Sciatic nerve (tissue), 2 donors: ENCODE measurements around the gene ADARB2. TPM values are rescaled to one million over a fixed set of nuclear protein-coding genes. Genes with fewer than 3 reads are reported as not detected.
A peak's percentile ranks its signal among the peaks of the same experiment; 100 is the strongest.
"Not testable (repeated sequence)": the region's sequence is repeated elsewhere in the genome, so short reads cannot be mapped to it uniquely, and the experiment has no call there.

ENCODE experiments used
- ATAC-seq: fragments of 200-7000 bp; cut with Tn5 transposase; one replicate; pipeline ENCODE4 v1.9.1; 2020; ENCODE audit warnings: mild to moderate bottlenecking, moderate library complexity
- DNase-seq: peaks from one replicate; pipeline ENCODE4 v3.0.0-alpha.2; 2020; ENCODE audit warnings: low spot score
- intact Hi-C: fragments of 100-400 bp; cut with DNase I; formaldehyde crosslinking; loops from one replicate; pipeline ENCODE4 v1.14.2; 2022
- total RNA-seq: library from RNA; stranded (reverse); fragmentation: NEBNext Ultra II Directional; extraction: Animal tissue kit (Norgen Biotek cat#: 25700); gene quantifications from one replicate; pipeline ENCODE4 v1.2.1, GENCODE V29; 2021
- donor health status: DM: no; HTN: no; CAD: no.
- donor health status: DM: no; HTN: no; CAD: no.

The ADARB2 gene
- total RNA-seq, 1 donor from 2014 or later = 1.9 TPM

DNA sequence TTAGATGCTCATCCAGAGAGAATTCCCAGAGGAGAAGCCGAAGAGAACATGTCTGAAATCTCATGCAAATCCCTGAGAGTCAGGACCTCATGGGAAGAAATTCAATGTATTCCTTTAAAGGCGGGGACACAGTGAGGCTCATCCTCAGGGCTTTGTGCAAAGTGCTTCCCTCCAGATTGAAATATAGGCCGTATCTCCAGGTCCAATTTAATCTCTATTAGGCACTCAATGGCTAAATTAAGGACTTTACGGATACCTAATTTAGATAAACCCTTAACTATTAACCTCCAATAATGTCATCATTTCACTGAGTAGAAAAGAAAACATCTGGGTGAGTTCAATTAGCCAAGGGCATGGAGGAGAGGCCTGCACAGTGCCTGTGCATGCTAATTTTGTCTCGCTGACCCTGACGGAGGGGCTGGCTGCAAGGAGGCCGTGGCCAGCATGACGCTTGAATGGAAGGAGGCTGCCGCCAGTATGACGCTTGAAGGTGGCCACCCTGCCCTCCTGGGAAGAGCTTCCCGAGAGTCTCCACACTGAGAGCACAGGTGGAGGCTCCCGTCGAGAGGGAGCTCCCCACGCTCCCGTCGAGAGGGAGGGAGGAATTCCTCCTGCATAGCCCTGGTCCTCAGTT lies 287.6 kb downstream of the ADARB2 start:
- intact Hi-C loops = no loop called here
- DNase-seq = no peak
- ATAC-seq = no peak

DNA sequence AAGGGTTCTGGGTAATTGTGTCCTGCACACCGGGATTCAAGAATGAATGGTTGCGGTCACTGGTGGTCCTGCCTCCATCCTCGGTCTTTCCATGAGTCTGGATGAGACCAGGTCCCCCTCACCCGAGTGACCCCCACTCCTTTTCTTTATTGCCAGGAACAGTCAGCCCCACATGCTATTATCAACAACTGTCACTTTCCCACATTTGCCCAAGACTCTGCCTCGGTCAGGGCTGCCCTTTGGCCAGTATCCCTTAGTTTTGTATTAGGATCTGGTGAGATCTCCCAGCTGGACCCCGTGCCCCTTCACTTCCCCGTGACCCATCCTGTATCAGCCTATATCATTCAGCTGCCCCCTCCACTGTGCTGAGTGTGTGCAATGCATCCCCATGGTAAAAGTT lies 288.3 kb downstream of the ADARB2 start:
- ATAC-seq = no peak
- intact Hi-C loops = no loop called here

DNA sequence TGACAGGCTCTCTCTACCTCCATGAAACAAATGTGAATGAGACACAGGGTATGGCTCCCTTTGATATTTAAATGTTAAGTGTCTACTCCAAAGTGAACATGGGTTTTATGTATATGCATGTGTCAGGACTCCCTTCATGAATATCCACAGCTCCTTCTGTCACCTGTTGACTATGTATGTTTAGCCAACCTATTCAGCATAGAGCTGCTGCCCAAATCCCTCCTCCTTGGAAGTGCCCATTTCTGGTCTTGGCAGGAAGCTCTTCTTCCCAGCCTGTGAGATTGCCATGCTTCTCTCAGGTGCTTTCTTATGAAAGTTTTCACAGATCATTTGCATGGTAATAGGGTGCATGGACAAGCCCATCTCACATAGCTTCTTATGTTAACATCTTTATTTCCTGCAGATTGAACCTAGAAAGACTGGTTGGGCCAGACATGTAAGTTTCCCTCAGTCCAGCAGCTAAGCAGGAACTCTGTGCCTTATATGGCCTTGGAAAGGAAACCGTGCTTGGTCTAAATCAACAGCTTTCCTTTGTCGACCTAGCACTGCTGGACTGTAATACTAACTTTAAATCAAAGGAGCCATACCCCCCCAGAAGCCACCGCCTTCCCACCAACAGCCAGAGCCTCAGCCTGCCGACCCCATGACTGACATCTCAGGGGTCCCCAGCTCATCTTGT lies 288.9 kb downstream of the ADARB2 start:
- intact Hi-C loops = no loop called here
- DNase-seq (no peak), ATAC-seq (no peak)

More for the DNA sequence above, 288.3 kb downstream of the ADARB2 start:
- DNase-seq = no peak

DNA sequence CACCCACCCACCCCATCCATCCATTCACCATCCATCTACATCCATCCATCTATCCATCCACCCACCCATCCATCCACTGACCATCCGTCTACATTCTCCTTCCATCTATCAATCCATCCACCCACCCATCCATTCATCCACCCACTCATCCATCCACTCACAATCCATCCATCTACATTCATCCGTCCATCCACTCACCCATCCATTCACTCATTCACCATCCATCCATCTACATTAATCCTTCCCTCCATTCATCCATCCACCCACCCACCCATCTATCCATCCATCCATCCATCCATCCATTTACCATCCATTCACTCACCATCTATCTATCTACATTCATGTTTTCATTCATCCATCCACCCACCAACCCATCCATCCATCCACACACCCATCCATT lies 292.5 kb downstream of the ADARB2 start:
- no peak for DNase-seq
- no peak for ATAC-seq
- intact Hi-C loops = no loop called here

DNA sequence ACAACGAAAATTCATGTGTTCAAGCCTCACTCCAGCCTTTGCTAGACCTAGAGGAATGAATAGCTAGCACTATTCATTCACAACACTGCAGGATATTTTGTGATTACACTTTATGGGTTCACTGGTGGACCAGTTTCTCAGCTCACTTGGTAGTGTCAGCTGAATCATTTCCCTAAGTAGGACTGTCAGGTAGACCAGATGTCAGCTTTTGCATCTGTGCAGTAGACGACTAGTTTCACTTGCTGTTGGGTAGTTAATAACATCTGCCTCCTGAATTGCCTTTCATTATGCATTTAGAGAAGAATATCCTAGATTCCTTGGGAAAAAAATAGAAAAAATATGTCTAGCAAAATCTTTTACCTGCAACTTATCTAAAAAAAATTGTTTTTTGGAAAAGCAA lies 296.4 kb downstream of the ADARB2 start:
- ATAC-seq (no peak), DNase-seq (no peak)
- intact Hi-C loops = no loop called here

DNA sequence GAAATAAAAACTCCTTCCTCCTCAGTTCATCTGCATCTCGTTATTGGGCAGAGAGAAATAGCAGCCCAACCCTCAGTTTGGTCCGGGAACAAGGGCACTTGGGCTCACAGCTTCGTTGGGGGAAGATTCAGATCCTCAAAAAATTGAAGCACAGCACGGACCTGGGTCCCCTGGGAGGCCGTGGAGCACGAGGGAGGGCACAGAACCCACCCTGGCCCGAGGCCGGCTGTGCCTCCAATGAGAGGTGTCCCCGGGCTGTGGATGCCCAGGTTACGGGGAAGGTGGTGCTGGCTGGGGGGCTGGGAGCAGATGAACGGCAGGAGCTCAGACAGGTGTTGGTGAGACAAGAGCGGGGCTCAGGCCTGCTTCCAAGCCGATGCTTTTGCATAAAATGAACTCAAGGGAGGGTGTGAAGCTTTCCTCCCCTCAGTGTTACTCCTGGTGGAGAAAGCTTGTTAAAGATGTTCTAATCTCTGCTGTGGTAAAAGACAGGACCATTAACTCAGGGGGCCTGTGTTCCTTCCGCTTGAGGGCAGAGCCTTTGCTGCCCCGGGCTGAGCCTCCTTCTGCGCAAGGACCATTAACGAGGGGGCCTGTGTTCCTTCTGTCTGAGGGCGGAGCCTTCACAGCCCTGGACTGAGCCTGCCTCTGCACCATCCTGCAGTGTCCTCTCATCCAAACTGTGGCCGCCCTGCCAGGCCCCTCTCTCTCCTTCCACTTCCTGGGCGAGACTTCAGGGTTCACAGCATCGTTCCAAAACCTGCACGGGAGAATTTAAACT lies 302.2 kb downstream of the ADARB2 start:
- intact Hi-C loops = no loop called here
- no peak for ATAC-seq
- no peak for DNase-seq

DNA sequence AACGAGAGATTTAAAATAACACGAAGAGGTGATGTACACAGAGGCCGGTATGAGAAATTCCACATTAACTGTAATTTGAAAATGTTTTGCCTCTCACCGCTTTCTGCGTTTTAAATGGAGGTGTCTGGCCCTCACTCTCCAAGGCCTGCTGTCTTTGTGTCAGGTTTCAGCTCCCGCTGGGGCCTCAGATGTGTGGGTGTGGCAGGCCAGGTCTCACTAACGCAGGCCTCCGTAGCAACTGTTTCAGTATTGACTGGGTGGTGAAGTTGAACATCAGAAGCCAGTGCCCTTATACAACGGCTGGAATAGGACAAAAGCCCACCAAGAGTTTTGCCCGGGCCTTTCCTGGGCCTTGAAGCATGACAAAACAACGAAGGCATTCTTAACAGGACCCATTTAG lies 303.1 kb downstream of the ADARB2 start:
- intact Hi-C loops = no loop called here
- ATAC-seq (no peak), DNase-seq (no peak)

DNA sequence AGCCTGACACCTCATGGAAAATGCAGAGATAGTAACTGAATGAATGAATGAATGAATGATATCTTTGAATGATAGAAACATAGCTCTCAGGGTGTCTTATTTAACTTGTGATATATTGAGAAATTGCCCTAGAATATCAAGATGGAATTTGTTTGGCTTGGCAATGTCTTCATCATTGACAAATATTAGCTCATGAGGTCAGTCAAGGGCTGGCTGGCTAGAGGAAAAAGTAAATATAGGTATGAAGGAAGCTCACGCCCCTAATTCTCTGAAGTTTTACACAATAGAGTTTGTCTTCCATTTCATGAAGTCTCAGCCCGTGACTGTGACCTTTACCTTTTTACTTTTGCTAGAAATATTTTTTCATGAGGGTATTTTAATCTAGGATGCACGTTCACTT lies 305.2 kb downstream of the ADARB2 start:
- no peak for ATAC-seq
- intact Hi-C loops = no loop called here
- DNase-seq = no peak

DNA sequence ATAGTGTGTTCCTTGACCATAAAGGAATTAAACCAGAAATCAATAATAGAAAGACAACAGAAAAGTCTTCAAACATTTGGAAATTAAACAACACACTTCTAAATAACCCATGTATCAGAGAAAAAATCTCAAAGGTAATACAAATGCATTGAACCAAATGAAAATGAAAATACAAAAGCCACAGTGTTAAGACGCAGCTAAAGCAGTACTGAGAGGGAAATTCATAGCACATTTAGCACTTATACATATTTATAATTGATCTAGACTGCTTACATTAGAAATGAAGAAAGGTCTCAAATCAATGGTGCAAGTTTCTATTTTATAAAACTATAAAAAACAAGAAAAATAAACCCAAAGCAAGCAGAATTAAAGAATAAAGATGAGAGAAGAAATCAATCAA lies 306.1 kb downstream of the ADARB2 start:
- DNase-seq = no peak
- ATAC-seq = no peak
- intact Hi-C loops = no loop called here

DNA sequence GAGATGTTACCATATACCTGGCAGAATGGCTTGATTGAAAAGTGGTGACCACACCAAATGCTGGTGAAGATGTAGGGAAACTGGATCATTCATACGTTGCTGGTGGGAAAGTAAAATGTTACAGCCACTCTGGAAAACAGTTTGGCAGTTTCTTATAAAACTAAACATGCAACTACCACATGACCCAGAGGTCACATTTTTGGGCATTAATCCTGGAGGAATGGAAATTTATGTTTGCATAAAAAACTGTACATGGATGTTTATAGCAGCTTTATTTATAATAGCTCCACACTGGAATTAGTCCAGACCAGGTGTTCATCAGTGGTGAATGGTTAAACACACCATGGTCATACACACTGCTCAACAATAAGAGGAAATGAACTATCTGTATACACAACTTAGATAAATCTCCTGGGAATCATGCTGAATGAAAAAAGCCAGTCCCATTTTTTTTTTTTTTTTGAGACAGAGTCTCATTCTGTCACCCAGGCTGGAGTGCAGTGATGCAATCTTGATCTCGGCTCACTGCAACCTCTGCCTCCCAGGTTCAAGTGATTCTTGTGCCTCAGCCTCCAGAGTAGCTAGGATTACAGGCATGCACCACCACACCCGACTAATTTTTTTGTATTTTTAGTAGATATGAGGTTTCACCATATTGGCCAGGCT lies 309.7 kb downstream of the ADARB2 start:
- DNase-seq, ATAC-seq, intact Hi-C loops: not testable (repeated sequence)

DNA sequence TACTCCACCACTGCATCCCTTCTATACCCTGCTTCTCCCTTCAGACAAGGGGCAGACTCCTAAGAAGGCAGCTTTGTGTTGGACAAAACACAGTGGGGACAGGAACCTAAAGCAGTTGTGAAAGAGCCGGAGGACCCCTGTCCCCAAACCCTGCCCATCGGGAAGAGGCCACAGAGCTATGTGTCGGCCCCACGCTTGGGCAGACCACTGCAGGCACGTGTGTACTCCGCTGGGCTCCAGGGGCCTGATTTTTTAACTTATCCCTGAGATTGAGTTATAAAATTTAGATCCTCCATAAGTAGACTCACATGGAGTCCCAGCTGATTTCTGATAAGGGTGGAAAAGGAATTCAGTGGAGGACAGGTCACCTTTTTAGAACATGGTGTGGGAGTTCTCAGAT lies 310.5 kb downstream of the ADARB2 start:
- DNase-seq (no peak), ATAC-seq (no peak)
- intact Hi-C loops = no loop called here

DNA sequence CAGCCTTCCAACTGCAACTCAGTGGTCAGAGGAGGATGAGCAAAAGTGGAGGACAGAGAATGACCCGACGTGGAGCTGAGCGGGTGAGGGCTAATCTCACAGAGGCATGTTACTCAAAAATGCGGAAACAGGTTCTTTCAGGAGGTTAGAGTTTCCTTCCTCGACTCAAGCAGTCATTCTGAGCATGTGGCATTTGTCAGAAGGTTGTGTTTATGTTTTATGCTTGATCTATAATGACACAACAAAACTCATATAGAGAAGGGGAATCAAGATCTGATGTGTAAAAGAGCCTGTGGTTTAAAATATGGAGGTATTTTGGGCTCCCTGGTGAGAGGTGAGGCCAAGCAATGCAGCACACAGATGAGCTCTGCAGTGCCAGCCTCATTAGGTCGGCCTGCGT lies 311.4 kb downstream of the ADARB2 start:
- intact Hi-C loops = no loop called here
- ATAC-seq (no peak), DNase-seq (no peak)

DNA sequence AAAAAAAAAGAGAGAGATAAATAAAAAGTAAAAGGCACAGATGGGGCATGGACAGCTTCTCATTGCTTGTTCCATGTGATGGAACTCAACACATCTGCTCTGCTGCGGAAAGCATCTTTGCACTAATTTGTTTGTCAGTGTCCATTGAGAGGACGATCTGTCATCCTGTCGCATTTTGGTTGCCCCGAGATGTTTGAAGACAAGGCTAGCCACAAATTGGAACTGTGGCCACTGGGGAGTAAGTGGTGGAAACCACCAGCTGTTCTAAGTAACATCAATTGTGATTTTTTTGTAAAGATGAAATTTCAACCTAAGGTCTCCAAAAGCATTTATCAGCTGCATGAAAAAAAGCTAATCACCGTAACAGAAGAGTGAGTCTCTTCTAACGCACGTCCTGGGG lies 312.7 kb downstream of the ADARB2 start:
- no peak for DNase-seq
- no peak for ATAC-seq
- intact Hi-C loops = no loop called here

DNA sequence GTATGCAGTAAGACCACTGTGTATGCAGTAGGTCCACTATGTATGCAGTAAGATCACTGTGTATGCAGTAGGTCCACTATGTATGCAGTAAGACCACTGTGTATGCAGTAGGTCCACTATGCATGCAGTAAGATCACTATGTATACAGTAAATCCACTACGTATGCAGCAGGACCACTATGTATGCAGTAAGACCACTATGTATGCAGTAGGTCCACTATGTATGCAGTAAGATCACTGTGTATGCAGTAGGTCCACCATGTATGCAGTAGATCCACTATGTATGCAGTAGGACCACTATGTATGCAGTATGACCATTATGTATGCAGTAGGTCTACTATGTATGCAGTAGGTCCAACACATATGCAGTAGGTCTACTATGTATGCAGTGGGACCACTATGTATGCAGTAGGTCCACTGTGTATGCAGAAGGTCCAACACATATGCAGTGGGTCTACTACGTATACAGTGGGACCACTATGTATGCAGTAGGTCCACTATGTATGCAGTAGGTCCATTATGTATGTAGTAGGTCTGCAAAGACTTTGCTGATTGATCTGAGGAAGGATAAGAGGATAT lies 313.6 kb downstream of the ADARB2 start:
- ATAC-seq (no peak), DNase-seq (no peak)
- intact Hi-C loops = no loop called here

DNA sequence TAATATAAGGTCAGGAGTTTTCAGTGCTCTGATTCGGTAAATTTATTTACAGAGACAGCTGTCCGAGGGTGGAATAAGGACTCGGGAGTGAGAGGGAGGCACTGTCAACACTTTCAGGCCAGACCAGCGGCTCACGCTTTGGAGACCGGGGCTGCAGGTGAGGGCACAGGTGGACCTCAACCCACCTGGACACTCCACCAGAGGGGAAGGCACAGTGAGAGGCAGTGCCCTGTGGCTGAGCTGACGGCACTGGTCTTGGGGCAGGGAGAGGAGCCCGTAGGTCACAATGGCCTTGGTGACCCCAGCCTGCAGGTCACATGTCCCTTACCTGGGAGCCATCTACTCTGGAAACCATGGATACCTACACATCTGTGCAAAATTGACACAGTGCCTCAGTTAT lies 315.1 kb downstream of the ADARB2 start:
- DNase-seq (no peak), ATAC-seq (no peak)
- intact Hi-C loops = no loop called here

DNA sequence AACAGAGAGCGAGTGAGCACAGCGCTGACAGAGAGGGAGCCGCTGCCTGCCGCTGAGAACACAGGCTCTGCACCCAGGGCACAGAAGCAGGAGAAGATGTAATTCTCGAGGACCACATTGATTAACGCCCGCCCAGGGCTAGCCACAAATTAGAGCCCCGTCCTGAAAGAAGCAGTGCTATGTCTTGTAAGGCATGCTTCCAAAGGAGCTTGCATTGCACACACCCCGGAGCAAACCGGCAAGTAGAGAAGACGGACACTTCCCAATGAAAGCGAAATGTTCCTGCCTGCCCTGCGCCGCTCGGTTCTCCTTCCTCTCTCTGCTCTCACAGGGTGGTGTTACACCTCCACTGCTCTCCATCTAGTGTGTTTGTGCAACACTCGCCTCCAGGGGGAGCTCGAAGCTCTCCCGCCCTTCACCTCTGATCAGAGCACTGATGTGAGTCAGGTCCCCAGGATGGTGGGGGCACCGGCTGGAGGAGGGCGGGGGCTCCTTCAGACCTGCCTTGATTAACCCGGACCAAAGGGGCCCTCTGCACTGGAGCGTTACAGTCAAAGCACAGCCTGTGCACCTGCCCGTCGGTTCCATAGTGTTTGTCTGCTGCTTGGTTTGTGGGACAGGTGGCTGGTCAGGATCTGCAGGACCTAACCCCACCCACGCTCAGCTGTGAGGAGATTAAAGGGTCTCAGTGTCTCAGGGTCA lies 316.5 kb downstream of the ADARB2 start:
- intact Hi-C loops = no loop called here
- DNase-seq (peak; percentile 72), ATAC-seq (peak; percentile 91)

DNA sequence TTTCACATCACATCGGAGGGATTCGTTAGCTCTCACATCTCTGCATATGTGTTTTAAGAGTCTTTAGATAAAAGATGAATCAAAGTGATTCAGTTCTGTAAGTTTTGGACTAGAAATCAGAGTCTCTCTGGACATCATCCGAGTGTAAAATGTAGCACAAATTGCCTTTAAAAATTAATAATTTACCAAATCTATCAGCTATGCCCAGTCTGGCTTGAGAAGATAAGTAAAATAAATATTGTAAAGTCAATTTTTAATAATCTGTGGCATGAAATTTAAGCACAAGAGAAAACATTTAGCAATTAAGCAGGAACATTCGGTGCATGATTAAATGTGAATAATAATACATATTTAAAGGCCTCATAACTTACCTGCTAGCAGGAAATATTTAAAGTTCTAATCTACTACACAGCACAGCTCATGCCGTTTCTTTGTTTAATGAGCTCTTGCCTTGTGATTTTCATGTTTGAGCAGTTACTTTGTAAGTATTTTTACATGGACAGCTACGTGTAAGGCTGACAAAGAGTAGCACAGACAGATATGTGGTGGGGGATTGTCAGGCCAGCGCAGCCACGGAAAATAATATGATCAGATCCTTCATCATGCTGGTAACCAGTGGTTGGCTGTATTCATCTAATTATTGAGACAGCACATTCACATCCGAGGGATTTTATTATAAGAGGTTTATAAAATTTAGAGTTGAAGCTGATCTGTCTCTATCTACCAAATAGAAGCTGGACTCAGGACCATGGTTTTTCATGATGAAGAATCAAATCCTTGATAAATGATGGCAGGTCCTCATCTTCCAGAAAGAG lies 317.3 kb downstream of the ADARB2 start:
- intact Hi-C loops = no loop called here
- DNase-seq = no peak
- no peak for ATAC-seq

DNA sequence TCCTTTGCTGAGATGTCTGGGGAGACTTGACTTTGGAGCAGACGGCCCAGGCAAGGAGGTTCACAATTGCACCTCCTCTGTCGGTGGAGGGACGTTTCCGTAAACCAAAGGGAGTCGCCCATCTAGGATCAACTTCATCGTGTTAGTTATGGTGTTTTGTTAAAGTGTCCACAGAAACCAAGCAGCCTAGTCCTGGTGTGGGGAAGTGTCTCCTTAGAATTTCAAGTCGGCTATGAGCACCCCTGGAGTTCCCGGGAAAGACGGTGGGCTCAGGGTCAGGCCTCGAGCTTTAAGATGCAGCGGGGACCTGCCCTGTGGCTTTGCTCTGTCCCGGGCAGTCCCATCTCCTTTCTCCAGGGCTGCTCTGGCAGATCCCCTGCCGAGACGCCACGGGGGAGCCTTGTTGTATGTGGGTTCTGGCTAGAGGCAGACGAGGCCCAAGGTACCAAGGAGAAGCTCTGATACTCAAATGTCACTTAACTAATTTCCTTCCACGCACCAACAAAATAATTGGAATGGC lies 319.2 kb downstream of the ADARB2 start:
- DNase-seq (no peak), ATAC-seq (no peak)
- intact Hi-C loops = no loop called here
